ENCODE results near the gene MST1R.

DNA sequence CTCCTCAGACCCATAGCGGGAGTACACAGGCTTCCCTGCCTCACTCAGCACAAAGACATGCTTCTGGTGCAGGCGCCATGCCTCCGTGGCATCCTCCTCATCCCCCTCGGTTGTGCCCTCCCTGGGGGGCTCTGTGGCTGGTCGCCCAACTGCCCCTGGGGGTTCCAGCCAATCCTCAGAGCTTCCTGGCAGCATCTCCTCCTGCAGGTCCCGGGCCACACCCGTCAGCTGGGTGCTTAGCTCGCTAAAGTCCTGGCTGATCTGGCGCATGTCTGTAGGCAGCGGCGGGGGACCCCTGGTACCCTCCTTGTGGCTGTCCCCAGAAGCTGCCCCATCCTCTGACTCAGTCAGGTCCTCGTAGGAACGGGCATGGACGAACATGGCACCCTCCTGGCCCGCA, 7.9 kb upstream of the MST1R start:
- TF ChIP-seq, protein P1, sequence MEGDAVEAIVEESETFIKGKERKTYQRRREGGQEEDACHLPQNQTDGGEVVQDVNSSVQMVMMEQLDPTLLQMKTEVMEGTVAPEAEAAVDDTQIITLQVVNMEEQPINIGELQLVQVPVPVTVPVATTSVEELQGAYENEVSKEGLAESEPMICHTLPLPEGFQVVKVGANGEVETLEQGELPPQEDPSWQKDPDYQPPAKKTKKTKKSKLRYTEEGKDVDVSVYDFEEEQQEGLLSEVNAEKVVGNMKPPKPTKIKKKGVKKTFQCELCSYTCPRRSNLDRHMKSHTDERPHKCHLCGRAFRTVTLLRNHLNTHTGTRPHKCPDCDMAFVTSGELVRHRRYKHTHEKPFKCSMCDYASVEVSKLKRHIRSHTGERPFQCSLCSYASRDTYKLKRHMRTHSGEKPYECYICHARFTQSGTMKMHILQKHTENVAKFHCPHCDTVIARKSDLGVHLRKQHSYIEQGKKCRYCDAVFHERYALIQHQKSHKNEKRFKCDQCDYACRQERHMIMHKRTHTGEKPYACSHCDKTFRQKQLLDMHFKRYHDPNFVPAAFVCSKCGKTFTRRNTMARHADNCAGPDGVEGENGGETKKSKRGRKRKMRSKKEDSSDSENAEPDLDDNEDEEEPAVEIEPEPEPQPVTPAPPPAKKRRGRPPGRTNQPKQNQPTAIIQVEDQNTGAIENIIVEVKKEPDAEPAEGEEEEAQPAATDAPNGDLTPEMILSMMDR (IDR thresholded peaks at IDR 0.05; ENCODE audit: low read depth, low read length), result no peak
- no peak for TF ChIP-seq EZH2phosphoT487 (IDR thresholded peaks at IDR 0.05; ENCODE audit: low read depth)
